ENCODE results near the gene MCC.

- TF ChIP-seq CTCF (conservative IDR thresholded peaks at IDR 0.05; ENCODE audit: low read depth, low read length) (no peak), NFE2L2 (IDR thresholded peaks at IDR 0.05; ENCODE audit: low read depth, low read length) (no peak), RAD21 (IDR thresholded peaks at IDR 0.05; ENCODE audit: low read length) (no peak), BHLHE40 (IDR thresholded peaks at IDR 0.05; ENCODE audit: low read depth, low read length) (no peak), SMC3 (IDR thresholded peaks at IDR 0.05; ENCODE audit: low read depth, low read length) (no peak), MAFK (IDR thresholded peaks at IDR 0.05; ENCODE audit: low read depth, low read length) (no peak), POLR2A (IDR thresholded peaks at IDR 0.05; ENCODE audit: low read depth, low read length) (no peak), CEBPB (IDR thresholded peaks at IDR 0.05; ENCODE audit: low read depth, low read length) (no peak), MAZ (IDR thresholded peaks at IDR 0.05; ENCODE audit: borderline replicate concordance, low read depth, low read length) (no peak), USF2 (IDR thresholded peaks at IDR 0.05; ENCODE audit: low read depth, low read length) (no peak), RCOR1 (IDR thresholded peaks at IDR 0.05; ENCODE audit: insufficient replicate concordance, low read length) (no peak)
Observed at GRCh38 chr5:113026211-113026610, 462.0 kb downstream of the MCC start.
